Sigmoid colon (tissue), 7 donors: ENCODE measurements around the gene KCNE1. TPM values are rescaled to one million over a fixed set of nuclear protein-coding genes. Genes with fewer than 3 reads are reported as not detected.

ENCODE experiments used
- DNase-seq: peaks from one replicate; pipeline ENCODE4 v3.0.0-alpha.2; 2019
- H3K27ac ChIP-seq, 4 donors: fragments of 200-600 bp; sonication (generic); one replicate each; pipeline ENCODE4 v1.5.1; 2016 to 2019; ENCODE audit warnings: mild to moderate bottlenecking in 1 of 4
- H3K27me3 ChIP-seq, 3 donors: fragments of 200-600 bp; sonication (generic); one replicate each; pipeline ENCODE4 v1.5.1; 2019; ENCODE audit warnings: mild to moderate bottlenecking in 1 of 3
- H3K36me3 ChIP-seq, 4 donors: fragments of 200-600 bp; sonication (generic); one replicate each; pipeline ENCODE4 v1.5.1; 2016 to 2019
- H3K4me1 ChIP-seq, 4 donors: fragments of 200-600 bp; sonication (generic); one replicate each; pipeline ENCODE4 v1.5.1; 2017 to 2019
- H3K4me3 ChIP-seq, 4 donors: fragments of 200-600 bp; sonication (generic); one replicate each; pipeline ENCODE4 v1.5.1; 2017 to 2019; ENCODE audit warnings: mild to moderate bottlenecking in 2 of 4, moderate library complexity in 1 of 4
- H3K9me3 ChIP-seq, 4 donors: fragments of 200-600 bp in 3 of 4; sonication (generic) in 3 of 4; one replicate each; pipeline versions ENCODE4 v1.5.1 to v1.6.1; 2013 to 2019
- EP300 ChIP-seq, 4 donors: sonication (generic); formaldehyde crosslinking; IDR thresholded peaks; one replicate each; pipeline ENCODE4 v1.6.1; 2017; ENCODE audit warnings: antibody characterized with exemption in 4 of 4
- POLR2A ChIP-seq, 2 donors: fragments of 450-650 bp; IDR thresholded peaks; one replicate each; pipeline ENCODE4 v1.6.1; 2016; ENCODE audit warnings: antibody characterized with exemption in 2 of 2, mild to moderate bottlenecking in 2 of 2, moderate library complexity in 2 of 2
- POLR2AphosphoS5 ChIP-seq, 4 donors: sonication (generic); formaldehyde crosslinking; IDR thresholded peaks; one replicate each; pipeline ENCODE4 v1.6.1; 2017; ENCODE audit warnings: antibody characterized with exemption in 4 of 4
- WGBS, 2 donors: extraction: QIAGEN DNeasy Blood & Tissue Kit; methylation state at CpG; one replicate each; pipeline ENCODE4 v1.1.7; 2013; 5-methylcytosine and 5-hydroxymethylcytosine counted together
- intact Hi-C: fragments of 100-400 bp; cut with DNase I; formaldehyde crosslinking; loops from one replicate; pipeline ENCODE4 v1.15.1; 2023
- polyA plus RNA-seq, 3 donors: library from polyadenylated mRNA; stranded (reverse); fragments of 200-250 nt; gene quantifications; one replicate each; pipeline ENCODE4 v1.2.3, GENCODE V29; 2013
- total RNA-seq, 4 donors: library from RNA; depleted of rRNA; stranded (reverse); fragments of >200 nt; gene quantifications; one replicate each; pipeline ENCODE4 v1.1.0, GENCODE V29; 2016
- TF ChIP-seq, protein P1 (sequence below), 4 experiments: fragments of 450-650 bp in 3 of 4; fragments of 200-600 bp in 1 of 4; IDR thresholded peaks; one replicate each; pipeline ENCODE4 v1.5.1; 2016 to 2019; ENCODE audit warnings: antibody characterized with exemption in 4 of 4, mild to moderate bottlenecking in 3 of 4, moderate library complexity in 2 of 4
- donor health status: healthy with polysubstance abuse.
- donor health status: Bipolar disorder and iron deficiency.
- donor health status: healthy.

Gene KCNE1
- total and polyA plus RNA-seq, 7 donors, result 0.60 to 7.2 (median 2.3) TPM; not detected in 1

DNA sequence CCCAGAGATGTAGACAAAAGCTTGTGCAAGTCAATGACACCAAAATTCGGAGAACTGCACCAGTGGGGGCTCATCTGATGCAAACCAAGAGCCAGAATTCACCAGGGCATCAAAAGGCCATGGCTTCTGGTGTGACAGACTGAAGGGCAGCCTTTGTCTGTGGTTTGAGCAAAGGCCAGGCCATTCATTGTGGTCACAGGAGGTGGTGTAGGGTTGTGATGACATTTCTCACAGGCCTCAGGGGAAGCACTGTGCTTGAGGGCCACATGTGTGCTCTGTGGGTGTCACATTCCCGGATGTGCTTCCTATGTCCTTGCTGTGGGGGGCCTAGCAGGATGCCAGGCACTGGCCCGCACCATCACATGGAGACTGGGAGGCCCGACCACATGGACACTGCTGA lies 22.5 kb upstream of the KCNE1 start:
- WGBS, 2 donors, result 71 to 87% methylated on average over 4 of the region's 4 CpGs
- Histone ChIP-seq H3K27ac (no peak overlapping the region), H3K4me3 (no peak overlapping the region), H3K9me3 (no peaks in the 10 kb centered on the region), H3K4me1 (no peaks in the 10 kb centered on the region), H3K27me3 (no peaks in the 10 kb centered on the region), H3K36me3 (no peaks in the 10 kb centered on the region)
- DNase-seq, result no peak
- intact Hi-C loops, result no loop called here
- TF ChIP-seq, protein P1, sequence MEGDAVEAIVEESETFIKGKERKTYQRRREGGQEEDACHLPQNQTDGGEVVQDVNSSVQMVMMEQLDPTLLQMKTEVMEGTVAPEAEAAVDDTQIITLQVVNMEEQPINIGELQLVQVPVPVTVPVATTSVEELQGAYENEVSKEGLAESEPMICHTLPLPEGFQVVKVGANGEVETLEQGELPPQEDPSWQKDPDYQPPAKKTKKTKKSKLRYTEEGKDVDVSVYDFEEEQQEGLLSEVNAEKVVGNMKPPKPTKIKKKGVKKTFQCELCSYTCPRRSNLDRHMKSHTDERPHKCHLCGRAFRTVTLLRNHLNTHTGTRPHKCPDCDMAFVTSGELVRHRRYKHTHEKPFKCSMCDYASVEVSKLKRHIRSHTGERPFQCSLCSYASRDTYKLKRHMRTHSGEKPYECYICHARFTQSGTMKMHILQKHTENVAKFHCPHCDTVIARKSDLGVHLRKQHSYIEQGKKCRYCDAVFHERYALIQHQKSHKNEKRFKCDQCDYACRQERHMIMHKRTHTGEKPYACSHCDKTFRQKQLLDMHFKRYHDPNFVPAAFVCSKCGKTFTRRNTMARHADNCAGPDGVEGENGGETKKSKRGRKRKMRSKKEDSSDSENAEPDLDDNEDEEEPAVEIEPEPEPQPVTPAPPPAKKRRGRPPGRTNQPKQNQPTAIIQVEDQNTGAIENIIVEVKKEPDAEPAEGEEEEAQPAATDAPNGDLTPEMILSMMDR (IDR thresholded peaks at IDR 0.05), result no peak
- TF ChIP-seq POLR2AphosphoS5 (IDR thresholded peaks at IDR 0.05) (no peak), EP300 (IDR thresholded peaks at IDR 0.05) (no peak), POLR2A (IDR thresholded peaks at IDR 0.05) (no peak)

DNA sequence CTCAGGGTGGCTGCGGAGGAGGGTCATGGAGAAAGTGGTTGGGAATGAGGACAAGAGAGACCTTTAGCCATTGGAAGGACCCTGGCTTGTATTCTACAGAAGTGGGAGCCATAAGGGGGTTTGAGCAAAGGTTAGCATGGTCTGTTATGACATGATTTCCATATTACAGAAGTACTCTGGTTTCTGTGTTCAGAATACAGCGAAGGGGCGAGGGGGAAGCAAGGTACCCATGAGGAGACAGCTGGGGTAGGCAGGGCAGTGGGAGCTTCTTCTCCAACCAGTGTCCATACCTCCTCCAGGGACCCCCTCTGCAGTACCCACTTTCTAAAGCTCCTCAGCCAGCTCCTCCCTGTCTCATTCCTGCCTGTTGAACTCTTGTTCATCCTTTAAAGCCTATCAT lies 21.9 kb upstream of the KCNE1 start:
- TF ChIP-seq POLR2A (IDR thresholded peaks at IDR 0.05), result no peak
- TF ChIP-seq, protein P1 (IDR thresholded peaks at IDR 0.05), result no peak
- intact Hi-C loops, result no loop called here
- Histone ChIP-seq H3K36me3 (no peaks in the 10 kb centered on the region), H3K27me3 (no peaks in the 10 kb centered on the region), H3K9me3 (no peaks in the 10 kb centered on the region), H3K4me1 (no peaks in the 10 kb centered on the region), H3K4me3 (no peak overlapping the region), H3K27ac (no peak overlapping the region)
- WGBS, 2 donors, result 80 to 94% methylated on average over 3 of the region's 3 CpGs
- DNase-seq, result no peak

DNA sequence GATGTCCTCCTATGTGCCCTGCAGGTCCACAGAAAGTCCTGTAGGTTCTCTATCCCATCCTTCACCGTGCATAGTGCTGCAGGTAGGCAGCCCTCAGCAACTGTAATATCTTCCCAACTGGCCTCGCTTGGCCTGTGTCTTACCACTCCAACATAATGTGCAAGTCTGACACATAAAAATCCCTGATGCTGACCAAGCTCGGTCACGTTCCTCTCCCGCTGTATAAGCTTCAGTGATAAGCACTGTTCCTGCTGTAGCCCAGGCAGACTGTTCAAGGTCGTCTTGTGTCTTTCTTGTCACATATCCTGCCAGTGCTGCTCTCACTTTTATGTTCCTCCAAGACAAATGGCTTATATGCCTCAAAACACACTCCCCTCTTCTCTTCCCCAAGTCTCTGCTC lies 19.4 kb upstream of the KCNE1 start:
- no peak overlapping the region for H3K27ac ChIP-seq
- H3K4me1 ChIP-seq, result peaks cover 0 to 14% (median 7%) of the 10 kb centered on the region in 4 donors
- 92 to 93% methylated on average over 6 of the region's 6 CpGs for WGBS, 2 donors
- intact Hi-C loops, result no loop called here
- TF ChIP-seq POLR2AphosphoS5 (IDR thresholded peaks at IDR 0.05) (no peak), EP300 (IDR thresholded peaks at IDR 0.05) (no peak), POLR2A (IDR thresholded peaks at IDR 0.05) (no peak)
- TF ChIP-seq, protein P1 (IDR thresholded peaks at IDR 0.05), result no peak
- H3K27me3 ChIP-seq, result no peaks in the 10 kb centered on the region
- H3K9me3 ChIP-seq, result no peaks in the 10 kb centered on the region
- H3K4me3 ChIP-seq, result no peak overlapping the region
- no peak for DNase-seq
- H3K36me3 ChIP-seq, result no peaks in the 10 kb centered on the region

DNA sequence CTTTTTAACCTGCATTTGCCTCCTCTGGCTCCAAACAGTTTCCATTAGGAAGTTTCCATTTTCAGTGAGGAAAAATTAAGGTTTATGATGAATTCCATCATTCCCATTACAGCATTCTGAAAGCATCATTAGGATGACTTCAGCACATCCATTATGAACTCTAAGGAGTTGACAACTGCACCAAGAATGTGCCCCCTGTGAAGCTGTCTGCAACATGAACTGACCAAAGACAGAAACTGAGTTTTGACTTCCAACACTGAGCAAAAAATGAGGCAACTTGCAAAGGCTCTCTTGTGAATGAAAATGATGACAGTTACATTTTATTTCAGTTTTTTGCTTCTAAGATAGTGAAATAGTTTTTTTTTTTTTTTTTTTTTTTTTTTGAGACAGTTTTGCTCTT lies 18.3 kb upstream of the KCNE1 start:
- H3K9me3 ChIP-seq, result no peaks in the 10 kb centered on the region
- TF ChIP-seq, protein P1 (IDR thresholded peaks at IDR 0.05), result no peak
- TF ChIP-seq EP300 (IDR thresholded peaks at IDR 0.05) (no peak), POLR2AphosphoS5 (IDR thresholded peaks at IDR 0.05) (no peak), POLR2A (IDR thresholded peaks at IDR 0.05) (no peak)
- H3K27me3 ChIP-seq, result no peaks in the 10 kb centered on the region
- H3K4me3 ChIP-seq, result no peak overlapping the region
- intact Hi-C loops, result no loop called here
- no peaks in the 10 kb centered on the region for H3K36me3 ChIP-seq
- no peak for DNase-seq
- peaks cover 0 to 22% (median 14%) of the 10 kb centered on the region in 4 donors for H3K4me1 ChIP-seq
- H3K27ac ChIP-seq, result peak overlapping the region in 2 of 4 donors; percentile 87 to 94

DNA sequence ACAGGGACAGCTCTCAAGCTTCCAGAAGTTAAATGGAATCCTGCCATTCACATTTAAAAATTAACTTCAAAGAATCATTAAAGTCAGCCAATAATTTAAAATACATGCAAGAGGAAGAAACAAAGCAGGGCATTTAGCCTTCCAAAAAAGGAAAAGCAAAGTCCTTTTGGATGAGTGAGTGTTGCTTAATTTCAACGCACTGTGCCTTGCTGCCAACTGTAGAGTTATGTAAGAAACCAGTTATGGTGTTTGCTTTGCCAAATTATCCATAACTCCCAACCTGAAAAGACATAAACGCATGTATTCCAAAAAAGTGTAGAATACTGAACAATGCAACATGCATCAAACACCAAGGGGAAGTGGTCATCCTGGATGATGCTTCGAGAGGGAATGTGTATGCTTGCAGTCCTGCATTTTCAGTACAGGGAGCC lies 16.1 kb upstream of the KCNE1 start:
- Histone ChIP-seq H3K4me1 (peaks cover 0 to 42% (median 29%) of the 10 kb centered on the region in 4 donors), H3K4me3 (no peak overlapping the region), H3K27me3 (no peaks in the 10 kb centered on the region), H3K36me3 (no peaks in the 10 kb centered on the region), H3K27ac (peak overlapping the region; percentile 76 to 94 (median 90)), H3K9me3 (no peaks in the 10 kb centered on the region)
- 47 to 71% methylated on average over 3 of the region's 3 CpGs for whole genome bisulfite sequencing, 2 donors
- intact Hi-C loops, result loop anchor here (5.0 kb wide), 1 partner anchor 1399 kb away; no protein-coding TSS in a partner anchor
- TF ChIP-seq EP300 (IDR thresholded peaks at IDR 0.05) (no peak), POLR2AphosphoS5 (IDR thresholded peaks at IDR 0.05) (peak in 3 of 4 donors; percentile 41 to 51 (median 49)), POLR2A (IDR thresholded peaks at IDR 0.05) (no peak)
- DNase-seq, result no peak
